GM19463 (cell line): ENCODE results near the gene TALDO1.

Experiments used
- ATAC-seq: cut with Tn5 transposase; IDR thresholded peaks from one replicate; pipeline ENCODE4 v1.9.1; 2021; ENCODE audit warnings: mild to moderate bottlenecking, moderate library complexity; ENCODE audit not compliant: unreplicated experiment

The TALDO1 gene

DNA sequence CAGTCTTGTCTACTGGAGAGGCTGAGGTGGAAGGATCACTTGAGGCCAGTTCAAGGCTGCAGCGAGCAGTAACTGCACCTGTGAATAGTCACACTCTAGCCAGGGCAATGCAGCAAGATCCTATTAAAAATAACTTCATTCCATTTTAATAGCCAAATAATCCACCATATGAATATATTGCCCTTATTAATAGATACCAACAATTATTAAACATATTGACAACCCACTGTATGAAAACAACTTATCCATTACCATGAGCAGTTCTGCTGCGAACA is 19.6 kb downstream of the TALDO1 start:
- ATAC-seq: no peak

DNA sequence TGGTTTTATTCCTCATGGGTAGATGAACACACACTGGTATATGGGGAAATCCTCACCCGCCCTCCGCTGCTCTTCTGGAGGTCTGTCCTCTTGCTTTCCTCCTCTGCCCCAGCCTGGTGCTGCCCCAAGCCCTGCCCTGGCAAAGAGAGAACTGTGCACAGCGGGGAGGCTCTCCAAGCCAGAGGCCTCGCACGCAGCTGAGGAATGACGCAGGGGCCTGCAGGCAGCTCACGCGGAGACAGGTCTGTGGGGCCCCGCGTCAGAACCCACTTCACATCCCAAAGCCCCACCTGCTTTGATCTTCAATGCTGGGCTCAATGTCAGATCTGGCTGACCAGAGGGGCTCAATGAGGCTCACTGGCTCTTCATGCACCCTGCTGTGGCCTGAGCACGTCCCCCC is 20.0 kb downstream of the TALDO1 start:
- no peak for ATAC-seq

DNA sequence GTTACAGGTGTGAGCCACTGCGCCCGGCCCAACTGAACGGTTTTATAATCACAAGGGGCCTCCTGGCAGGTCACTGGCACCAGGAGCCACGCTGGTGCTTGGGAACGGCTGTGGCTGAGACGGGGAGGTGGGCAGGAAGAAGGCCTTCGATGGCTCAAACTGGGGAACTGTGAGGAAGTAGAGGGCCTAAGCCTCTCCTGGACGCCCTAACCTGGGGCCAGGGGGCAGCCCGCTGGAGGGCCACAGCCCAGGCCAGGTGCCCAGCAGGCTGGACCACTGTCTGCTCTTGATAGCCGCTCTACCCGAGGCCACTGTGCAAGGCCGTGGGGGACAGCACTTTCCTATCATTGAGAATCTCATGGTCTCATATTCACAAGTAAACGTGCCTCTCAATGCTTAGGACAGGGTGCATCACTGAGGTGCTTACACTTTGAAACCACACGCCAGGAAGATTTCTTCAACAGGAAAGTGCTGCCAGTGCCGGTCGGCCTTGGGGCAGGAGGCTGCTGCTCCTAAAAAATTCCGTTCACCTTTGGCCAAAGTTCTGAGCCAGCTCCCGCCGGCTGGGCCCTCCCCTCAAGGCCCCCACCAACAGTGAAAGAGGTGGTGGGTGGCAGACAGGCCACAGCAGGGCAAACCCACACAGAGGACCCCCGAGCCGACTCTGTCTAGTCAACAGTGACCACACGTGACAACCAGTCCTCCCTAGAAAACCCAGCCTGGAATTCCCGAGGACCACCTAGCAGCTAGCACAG is 22.8 kb downstream of the TALDO1 start:
- ATAC-seq: no peak

DNA sequence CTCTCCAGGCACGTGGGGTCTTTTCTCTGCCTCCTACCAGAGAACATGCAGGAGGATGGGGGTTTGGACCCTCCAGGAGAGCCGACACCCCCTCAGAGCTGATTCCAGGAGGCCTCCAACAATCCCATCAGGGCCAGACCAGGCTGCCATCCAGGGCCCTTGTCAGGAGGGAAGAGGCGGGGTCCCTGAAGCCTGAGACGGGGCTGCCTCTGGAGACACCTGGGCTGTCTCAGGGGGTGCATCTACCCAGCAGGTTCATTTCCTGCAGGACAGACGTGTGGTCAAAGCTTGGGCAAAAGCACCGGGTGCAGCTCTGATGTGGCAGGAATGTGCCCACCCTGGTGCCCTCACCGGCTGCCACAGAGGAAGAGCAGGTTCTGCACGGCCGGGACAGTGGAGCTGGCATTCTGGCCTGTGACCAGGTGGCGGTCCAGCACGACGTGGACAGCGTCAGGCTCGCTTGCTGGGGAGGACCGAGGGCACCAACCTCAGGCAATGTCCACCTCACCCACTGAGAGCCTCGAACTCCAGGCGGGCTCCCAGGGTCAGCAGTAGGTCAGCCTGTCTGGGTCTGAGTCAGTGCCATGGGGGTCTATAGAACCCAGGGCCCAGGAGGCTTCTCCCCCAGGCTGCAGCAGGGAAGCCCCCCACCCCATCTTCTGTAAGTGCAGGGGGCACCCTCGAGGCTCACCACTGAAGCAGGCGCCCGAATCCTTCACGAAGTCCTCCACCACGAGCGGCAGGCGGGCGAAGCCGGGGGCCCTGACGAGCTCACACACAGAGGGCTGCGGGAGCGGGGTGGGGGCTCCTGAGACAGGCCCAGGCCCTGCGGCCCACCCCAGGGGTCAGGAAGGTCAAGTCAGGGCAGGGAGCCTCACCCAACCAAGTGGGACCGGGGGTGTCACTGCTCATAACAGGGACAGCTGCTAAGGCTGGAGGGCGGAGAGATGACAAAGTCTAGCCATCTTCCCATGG is 23.7 kb downstream of the TALDO1 start:
- no peak for ATAC-seq

DNA sequence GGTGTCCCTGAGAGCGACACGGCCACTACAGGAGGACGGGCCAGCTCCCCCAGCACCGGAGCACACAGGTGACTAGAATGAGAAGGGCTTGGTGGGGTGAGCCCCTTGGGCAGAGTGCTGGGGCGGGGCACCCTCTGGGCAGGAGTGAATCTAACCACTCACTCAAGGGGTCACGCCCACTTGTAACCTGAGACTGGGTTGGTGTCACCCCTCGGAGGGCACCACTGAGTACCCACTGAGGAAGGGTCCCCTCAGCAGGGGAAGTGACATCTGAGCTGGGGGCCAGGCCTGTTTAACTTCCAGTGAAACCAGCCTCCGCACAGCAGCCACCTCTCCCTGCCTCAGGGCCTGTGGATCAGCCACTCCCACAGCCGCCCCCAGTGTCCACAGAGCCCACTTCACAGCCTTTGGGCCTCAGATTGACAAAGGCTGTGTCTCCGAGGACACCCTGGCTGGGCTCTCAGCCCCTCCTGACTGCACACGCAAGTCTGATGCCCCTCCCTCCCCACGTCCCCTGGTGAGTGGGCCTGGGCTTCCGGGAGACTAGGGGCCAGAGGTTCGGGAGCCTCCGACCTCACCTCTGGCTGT is 24.4 kb downstream of the TALDO1 start:
- no peak for ATAC-seq

DNA sequence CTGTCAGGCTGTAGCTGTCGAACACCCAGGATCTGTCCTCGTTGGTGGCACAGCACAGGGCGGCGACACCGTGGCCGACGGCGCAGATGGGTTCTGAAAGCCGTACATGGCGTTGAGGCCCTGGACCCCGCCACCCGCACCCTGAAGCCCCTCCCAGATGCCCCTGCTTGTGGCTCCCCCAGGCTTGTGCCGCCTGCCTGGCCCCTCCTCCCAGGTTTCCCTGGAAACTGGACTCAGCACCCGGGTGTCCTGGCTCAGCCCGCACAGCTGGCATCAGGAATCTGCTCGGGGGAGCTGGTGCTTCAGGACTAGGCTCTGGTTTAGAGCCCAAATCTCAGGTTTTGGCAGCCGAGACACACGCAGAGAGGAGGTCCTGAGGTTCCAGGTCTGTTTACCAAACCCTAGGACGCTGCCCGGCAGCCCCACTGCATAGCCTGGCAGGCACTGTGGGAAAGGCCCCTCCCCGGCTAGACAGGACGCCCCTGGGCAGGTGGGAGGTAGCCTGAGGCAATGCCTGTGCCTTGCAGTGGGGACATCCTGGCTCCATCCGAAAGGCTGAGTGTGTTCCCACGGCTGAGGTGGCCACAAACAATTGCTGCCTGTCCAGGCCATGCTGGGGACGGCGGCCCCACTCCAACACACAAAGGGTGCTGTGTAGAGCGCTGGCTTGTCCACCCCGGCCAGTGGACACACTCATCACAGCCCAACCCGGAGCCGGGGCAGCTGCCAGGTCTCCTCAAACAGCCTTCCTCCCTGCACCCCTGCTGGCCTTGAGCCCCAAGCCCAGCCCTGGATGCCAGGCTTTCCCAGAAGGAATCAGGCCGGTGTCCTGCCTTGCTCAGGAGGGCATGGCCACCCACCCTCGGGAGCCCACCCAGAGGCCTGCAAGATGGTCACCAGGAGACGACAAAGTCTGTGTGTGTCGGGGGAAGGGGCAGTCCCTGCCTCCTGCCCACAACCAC is 25.4 kb downstream of the TALDO1 start:
- no peak for ATAC-seq

DNA sequence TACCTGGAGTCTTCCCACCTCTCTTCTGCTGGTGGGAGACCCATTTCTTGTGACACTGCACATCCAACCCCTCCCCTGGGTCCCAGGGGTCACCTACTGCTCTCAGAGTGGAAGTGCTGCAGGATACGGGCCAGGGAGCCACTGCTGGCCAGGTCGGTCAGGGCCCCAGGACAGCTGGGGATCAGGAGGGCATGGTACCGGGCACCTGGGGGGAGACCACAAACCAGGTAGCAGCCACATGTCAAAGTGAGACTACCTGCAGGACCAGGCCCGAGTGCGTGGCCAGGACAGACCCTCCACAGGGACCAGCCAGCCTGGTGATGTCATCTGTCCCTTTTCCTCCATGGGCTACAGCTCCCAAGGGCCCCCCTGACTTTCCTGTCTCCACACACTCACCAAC is 26.2 kb downstream of the TALDO1 start:
- no peak for ATAC-seq

DNA sequence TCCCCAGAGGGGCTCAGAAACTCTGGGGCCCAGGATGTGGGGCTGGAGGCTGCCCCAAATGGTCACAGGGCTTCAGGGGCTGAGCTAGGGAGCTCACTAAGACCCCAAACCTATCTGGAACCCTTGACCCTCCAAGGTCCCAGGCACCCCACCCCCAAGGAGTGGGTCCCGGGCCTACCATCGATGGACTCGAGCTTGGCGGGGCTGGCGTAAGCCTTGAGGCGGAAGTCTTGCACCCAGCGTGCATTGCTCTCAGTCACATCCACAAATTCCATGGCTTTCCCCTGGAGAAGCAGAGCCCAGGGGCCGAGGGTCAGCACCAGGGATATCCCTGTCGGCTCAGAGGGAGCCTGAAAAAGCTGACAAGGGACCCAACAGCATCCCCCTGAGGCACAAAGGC is 26.6 kb downstream of the TALDO1 start:
- ATAC-seq: no peak

DNA sequence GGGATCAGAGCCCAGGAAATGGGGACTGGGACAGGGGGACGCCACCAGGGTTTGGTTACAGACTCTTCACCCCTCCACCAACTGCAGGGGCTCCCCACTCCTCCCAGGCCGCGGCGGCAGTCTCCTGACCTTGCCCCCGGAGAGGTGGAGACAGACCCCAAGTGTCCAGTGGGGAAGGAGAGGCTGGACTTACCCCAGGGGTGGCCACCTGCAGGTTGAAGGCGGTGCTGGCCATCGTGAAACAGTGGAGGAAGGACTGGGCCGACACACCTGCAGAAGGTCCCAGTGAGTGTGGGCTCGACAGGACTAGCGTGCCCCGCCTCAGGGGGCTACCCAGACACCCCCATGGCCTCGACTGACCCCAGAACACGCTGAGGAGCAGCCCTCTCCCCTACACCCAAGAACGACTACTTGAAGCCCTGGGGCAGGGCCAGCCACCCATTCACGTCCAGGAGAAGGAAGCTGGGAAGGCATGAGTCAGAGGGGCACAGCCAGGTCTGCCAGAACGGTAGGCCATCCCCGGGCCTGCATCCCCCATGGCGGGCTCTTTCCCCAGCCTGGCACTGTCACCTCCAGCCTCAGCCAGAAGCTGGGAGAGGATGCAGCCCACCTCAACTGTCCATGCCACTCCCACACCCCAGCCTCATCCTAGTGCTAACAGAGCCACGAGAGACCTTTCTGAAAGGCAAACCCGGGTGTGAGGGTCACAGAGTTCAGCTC is 27.8 kb downstream of the TALDO1 start:
- no peak for ATAC-seq

DNA sequence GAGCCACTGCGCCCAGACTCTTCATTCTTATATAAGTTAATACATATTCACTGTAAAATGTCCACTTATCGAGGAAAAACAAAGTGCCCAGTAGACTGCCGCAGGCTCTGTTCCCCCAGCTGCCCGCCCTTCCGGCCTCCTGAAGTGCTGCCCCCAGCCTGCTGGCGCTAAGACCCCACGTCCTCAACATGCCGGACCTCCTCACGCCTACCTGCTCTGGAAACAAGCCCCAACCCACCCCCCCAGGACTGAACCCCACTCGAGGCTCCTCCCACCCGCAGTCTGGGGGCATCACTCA is 28.9 kb downstream of the TALDO1 start:
- no peak for ATAC-seq

DNA sequence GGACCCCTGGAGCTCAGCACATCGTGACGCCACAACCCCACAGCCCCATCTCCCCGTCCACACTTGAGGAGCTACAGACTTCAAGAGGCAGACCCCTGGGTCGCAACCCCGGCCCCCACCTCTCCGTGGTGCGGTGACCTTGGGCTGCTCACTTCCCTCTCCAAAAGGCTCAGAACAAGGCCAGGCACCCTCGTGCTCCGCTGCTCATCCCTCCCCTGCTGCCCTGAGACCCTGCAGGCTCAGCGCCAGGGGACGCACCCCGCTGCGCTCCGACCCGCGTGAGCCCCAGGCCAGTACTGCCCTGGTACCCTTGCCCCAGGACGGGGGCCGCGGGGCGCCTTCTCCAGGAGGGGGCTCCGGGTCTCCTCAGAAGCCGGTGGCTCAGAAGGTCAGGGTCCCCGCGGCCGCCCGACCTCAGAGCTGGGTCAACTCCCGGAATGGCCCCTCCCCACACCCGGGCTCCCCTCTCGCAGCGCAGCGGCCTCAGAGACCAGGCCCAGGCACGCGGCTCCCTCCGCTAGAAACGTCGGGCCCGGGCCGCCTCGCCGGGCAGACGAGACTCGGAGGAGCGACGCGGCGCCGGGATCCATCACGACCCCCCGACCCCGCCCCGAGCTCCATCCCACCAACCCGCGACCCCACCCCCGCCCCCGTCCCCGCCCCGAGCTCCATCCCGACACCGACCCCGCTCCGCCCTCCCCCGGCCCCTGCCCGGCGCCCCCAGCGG is 29.5 kb downstream of the TALDO1 start:
- peak; percentile 35 for ATAC-seq

DNA sequence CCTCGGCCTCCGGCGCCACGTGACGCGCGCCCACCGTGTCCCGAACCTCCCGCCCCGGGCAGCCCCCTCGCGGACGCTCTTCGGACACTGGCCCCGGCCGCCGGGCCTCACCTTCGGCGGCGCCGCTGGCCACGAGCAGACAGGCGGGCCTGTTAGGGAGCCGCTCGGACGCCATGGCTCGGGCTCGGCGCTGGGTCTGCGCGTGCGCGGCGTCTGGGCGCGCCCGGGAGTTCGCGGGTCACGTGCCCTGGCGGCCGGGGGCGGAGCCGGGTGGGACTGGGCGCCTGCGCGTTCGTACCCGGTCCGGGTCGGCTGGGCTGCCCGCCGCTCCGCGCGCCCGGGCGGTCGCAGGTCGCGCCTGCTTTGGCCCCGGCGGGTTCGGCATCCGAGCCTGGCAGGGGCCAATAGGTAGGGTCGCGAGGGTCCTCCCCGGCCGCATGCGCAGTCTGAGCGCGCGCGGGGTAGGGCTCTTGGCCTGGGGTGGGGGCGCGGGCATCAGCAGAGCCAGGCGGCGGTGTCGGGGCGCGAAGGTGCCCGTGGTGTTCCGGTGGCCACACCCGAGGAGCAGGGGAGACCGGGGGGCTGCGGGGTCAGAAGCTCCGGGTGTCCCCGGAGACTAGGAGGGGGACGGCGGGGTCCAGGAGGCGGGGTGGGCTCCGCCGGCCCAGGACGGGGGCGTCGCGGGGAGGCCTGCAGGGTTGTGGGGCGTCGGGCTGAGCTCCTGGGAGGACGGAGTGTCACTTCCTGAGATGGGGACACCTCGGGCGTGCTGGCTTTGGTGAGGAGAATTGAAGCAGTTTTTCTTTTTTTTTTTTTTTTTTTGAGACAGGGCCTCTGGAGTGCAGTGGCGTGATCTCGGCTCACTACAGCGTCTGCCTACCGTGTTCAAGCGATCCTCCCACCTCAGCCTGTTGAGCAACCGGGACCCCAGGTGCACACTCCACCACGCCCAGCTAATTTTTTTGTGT is 30.3 kb downstream of the TALDO1 start, which contains the start of gene GATD1:
TSS of gene GATD1 (minus strand) at position 200 of the 968 bp plus-strand sequence. CDS start at position 175, 25 bp downstream.
- peak; percentile 72 for ATAC-seq

DNA sequence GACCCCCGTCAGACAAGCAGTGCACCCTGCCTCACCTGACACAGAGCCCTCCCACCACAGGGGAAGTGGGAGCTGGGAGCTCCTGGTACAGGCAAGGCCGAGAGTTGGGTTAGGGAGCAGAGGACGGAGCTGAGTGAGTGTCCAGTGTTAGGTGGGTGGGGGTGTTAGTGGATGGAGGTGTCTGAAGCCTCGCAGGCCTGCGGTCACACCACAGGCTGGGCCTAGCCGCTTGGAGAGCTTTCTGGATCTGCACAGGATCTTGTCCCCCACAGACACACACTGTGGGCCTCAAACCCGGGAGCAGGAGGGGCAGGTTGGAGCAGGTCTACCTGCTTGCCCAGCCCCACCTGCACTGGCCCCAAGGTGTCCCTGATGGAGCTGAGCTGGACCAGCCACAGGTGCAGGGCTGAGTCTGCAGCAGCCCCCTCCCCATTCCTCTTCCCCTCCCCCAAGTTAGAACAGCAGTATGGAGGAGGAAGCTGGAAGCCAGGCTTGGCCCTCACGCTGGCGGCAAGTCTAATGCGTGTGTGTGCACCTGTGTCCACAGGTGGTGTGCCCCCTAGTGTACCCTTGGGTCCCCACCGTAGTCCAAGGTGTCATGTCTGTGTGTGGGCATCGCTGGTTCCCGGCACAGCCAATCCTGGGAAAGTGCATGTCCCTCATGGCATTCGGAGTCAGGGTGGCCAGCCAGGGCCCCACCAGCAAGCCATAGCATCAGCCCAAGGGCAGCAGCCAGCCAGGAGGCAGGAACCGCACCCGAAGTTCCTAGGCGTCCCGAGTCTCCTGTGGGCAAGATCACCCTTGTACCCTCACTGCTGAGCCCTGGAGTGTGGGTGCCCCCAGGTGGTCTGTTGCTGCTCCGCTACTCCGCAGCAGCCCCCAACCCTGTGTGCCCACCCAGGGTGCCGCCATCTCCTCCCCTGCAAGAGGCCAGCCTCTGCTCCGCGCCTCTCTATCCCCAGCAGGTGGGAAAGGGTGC is 32.0 kb downstream of the TALDO1 start:
- no peak for ATAC-seq

DNA sequence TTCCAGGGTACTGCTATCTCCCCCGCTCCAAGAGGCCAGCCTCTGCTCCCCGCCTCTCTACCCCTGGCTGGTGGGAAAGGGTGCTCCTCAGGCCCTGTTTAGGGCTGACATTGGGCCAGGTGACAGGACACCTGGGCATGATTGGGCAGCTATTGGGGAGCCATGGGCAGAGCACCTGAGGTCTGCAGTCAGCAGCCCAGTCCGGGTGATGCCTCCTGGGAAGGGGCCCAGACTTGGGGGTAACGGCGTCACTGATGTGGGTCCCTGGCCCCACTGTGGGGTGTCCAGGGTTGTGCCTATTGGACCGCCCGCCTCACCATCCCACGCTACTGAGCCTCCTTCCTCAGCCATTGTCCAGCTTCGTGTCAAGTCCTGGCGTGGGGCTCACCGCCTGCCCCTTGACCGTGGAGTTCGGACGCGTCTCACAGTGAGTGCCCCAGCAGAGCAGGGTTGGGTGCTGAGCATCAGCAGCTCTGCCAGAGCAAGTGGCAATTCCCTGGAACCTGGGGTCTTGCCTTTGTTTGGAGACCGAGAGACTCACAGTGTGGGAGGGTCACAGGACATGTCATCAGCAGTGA is 32.8 kb downstream of the TALDO1 start:
- ATAC-seq: no peak

DNA sequence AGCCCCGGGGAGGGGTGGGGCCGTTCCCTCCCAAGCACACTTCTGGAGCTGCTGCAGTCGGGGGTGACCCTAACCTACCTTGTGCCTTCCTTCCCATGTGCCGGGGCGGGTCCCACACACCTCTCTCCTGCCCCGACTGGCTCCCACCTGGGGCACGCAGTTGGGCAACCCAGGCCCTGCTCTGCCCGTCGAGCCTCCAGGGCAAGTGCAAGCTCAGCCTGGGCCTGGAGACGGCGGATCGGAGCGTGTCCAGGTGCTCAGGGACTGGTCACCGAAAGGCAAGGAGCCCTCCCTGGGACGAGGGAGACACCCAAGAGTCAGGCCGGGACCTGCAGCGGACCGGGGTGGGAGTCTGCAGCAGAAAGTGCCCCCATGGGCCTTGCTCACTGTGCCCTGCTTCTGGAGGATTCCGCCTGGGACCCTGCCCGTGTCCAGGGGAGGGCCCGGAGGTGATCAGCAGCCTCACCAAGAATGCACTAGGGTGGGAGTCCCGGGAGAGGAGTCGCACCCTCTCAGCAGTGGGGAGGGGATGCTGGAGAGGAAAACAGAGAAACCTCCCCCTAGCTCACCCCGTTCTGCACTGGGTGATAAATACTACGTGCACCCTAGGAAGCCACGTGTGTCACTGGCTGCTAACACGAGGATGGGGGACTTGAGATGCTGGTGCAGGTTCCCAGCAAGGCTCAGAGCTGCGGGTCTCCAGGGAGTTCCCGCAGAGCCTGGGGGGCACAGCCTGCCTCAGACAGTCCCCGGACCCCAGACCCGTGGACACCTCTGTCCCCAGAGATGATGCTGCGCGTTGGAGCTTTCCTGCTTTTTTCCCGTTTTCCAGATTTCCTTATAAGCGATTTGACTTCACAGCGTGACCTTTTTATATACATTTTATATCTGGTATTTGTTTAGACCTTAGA is 35.3 kb downstream of the TALDO1 start:
- no peak for ATAC-seq

DNA sequence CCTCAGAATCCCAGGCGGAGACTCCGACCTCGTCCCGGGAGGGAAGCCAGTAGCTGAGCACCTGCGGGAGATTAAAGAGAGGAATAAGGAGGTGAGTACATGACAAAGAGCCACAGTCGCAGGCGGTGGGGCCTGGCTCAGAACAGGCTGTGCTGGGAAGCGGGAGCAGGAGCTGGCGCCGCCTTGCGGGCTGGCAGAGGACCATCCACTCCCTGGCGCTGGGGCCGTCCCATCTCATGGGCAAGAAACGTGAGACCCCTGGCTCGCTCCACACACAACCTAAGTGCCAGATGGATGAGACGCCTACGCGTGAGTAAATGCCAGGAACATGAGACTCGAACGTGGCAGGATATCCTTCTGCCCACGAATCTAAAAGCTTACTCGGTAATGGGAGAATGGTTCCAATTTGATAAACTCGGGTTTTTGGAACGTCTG is 36.3 kb downstream of the TALDO1 start:
- no peak for ATAC-seq
